Liver (tissue), 9 donors: ENCODE results near the gene CD2. TPM values are rescaled to one million over a fixed set of nuclear protein-coding genes. Genes with fewer than 3 reads are reported as not detected.

Source experiments
- DNase-seq: peaks from one replicate; pipeline ENCODE4 v3.0.0-alpha.2; 2017; ENCODE audit warnings: low spot score
- H3K27ac ChIP-seq, 2 donors: one replicate each; pipeline ENCODE4 v1.7.0; 2013; ENCODE audit warnings: inconsistent platforms in 2 of 2, low read length in 2 of 2, control low read depth in 1 of 2, low read depth in 1 of 2, mild to moderate bottlenecking in 1 of 2
- H3K27me3 ChIP-seq, 4 donors: one replicate each; pipeline versions ENCODE4 v1.6.1 to v1.7.0; 2013; ENCODE audit warnings: low read length in 3 of 4, inconsistent platforms in 1 of 4, mild to moderate bottlenecking in 1 of 4, moderate library complexity in 1 of 4; ENCODE audit not compliant: control insufficient read depth in 4 of 4, insufficient read depth in 4 of 4
- H3K36me3 ChIP-seq, 4 donors: one replicate each; pipeline versions ENCODE4 v1.6.1 to v1.7.0; 2013; ENCODE audit warnings: low read length in 3 of 4, mild to moderate bottlenecking in 3 of 4, low read depth in 1 of 4, moderate library complexity in 1 of 4; ENCODE audit not compliant: control insufficient read depth in 4 of 4, insufficient read depth in 3 of 4
- H3K4me1 ChIP-seq, 4 donors: one replicate each; pipeline versions ENCODE4 v1.6.1 to v1.7.0; 2013; ENCODE audit warnings: low read length in 3 of 4, mild to moderate bottlenecking in 3 of 4, moderate library complexity in 1 of 4; ENCODE audit not compliant: control insufficient read depth in 4 of 4, insufficient read depth in 4 of 4
- H3K4me3 ChIP-seq, 3 donors: one replicate each; pipeline versions ENCODE4 v1.6.1 to v1.7.0; 2013; ENCODE audit warnings: low read length in 3 of 3, control low read depth in 1 of 3, low read depth in 1 of 3, mild to moderate bottlenecking in 1 of 3
- H3K9ac ChIP-seq, 2 donors: one replicate each; pipeline ENCODE4 v1.7.0; 2013; ENCODE audit warnings: low read length in 2 of 2, mild to moderate bottlenecking in 2 of 2, moderate library complexity in 2 of 2, control low read depth in 1 of 2, low read depth in 1 of 2
- H3K9me3 ChIP-seq, 4 donors: one replicate each; pipeline versions ENCODE4 v1.6.1 to v1.7.0; 2013; ENCODE audit warnings: low read length in 3 of 4; ENCODE audit not compliant: control insufficient read depth in 4 of 4
- CTCF ChIP-seq: fragments of 150-350 bp; IDR thresholded peaks from 2 replicates; pipeline ENCODE4 v1.5.1; 2017; ENCODE audit warnings: improper control_type of control experiment, low read depth, low read length; ENCODE audit not compliant: missing input control
- EGR1 ChIP-seq, 2 donors: IDR thresholded peaks; 2 replicates each; pipeline ENCODE4 v1.6.1; 2016 to 2018; ENCODE audit warnings: antibody characterized with exemption in 2 of 2, low read depth in 2 of 2
- FOXA1 ChIP-seq: IDR thresholded peaks from 2 replicates; pipeline ENCODE4 v1.6.1; 2016; ENCODE audit warnings: antibody characterized with exemption
- FOXA2 ChIP-seq: IDR thresholded peaks from 2 replicates; pipeline ENCODE4 v1.6.1; 2016; ENCODE audit warnings: antibody characterized with exemption
- GABPA ChIP-seq, 2 donors: IDR thresholded peaks in 1 of 2; conservative IDR thresholded peaks in 1 of 2; 2 replicates each; pipeline ENCODE4 v1.6.1; 2016; ENCODE audit warnings: antibody characterized with exemption in 2 of 2, mild to moderate bottlenecking in 1 of 2, moderate library complexity in 1 of 2
- HNF4A ChIP-seq, 2 donors: conservative IDR thresholded peaks; 2 replicates each; pipeline ENCODE4 v1.6.1; 2016; ENCODE audit warnings: antibody characterized with exemption in 2 of 2, mild to moderate bottlenecking in 2 of 2
- HNF4G ChIP-seq: IDR thresholded peaks from 2 replicates; pipeline ENCODE4 v1.6.1; 2016; ENCODE audit warnings: antibody characterized with exemption
- JUND ChIP-seq, 2 donors: IDR thresholded peaks; 2 replicates each; pipeline ENCODE4 v1.6.1; 2016; ENCODE audit warnings: antibody characterized with exemption in 2 of 2
- NR2F2 ChIP-seq: IDR thresholded peaks from 2 replicates; pipeline ENCODE4 v1.6.1; 2016; ENCODE audit warnings: antibody characterized with exemption
- RXRA ChIP-seq, 2 donors: IDR thresholded peaks; 2 replicates each; pipeline ENCODE4 v1.6.1; 2017 to 2018; ENCODE audit warnings: antibody characterized with exemption in 2 of 2, mild to moderate bottlenecking in 1 of 2
- SP1 ChIP-seq: IDR thresholded peaks from 2 replicates; pipeline ENCODE4 v1.6.1; 2018; ENCODE audit warnings: antibody characterized with exemption, mild to moderate bottlenecking
- TAF1 ChIP-seq: conservative IDR thresholded peaks from 2 replicates; pipeline ENCODE4 v1.6.1; 2016; ENCODE audit warnings: antibody characterized with exemption, mild to moderate bottlenecking
- WGBS: extraction: QIAGEN DNeasy Blood & Tissue Kit; methylation state at CpG from one replicate; pipeline ENCODE4 v1.1.7; 2013; 5-methylcytosine and 5-hydroxymethylcytosine counted together
- polyA plus RNA-seq, 2 donors: library from polyadenylated mRNA; stranded (reverse) in 1 of 2; unstranded in 1 of 2; fragments of 200-250 nt in 1 of 2; fragments of >200 nt in 1 of 2; fragmentation: Nextera tagmentation in 1 of 2; extraction: Ambion mirVana in 1 of 2; gene quantifications; one replicate each; pipeline versions ENCODE4 v1.2.1 to v1.2.3, GENCODE V29; 2013 to 2015
- total RNA-seq, 2 donors: library from RNA; depleted of rRNA; stranded (reverse); fragments of >200 nt; gene quantifications; one replicate each; pipeline ENCODE4 v1.2.3, GENCODE V29; 2014
- TF ChIP-seq, protein P1 (sequence below): IDR thresholded peaks from 2 replicates; pipeline ENCODE4 v1.6.1; 2016; ENCODE audit warnings: antibody characterized with exemption
- TF ChIP-seq, protein P2 (sequence below): IDR thresholded peaks from 2 replicates; pipeline ENCODE4 v1.6.1; 2016; ENCODE audit warnings: antibody characterized with exemption, mild to moderate bottlenecking
- TF ChIP-seq, protein P3 (sequence below): IDR thresholded peaks from 2 replicates; pipeline ENCODE4 v1.6.1; 2016; ENCODE audit warnings: antibody characterized with exemption
- TF ChIP-seq, protein P4 (sequence below): IDR thresholded peaks from 2 replicates; pipeline ENCODE4 v1.6.1; 2016; ENCODE audit warnings: antibody characterized with exemption
- donor health status: healthy.
- donor health status: healthy.
- donor health status: healthy.
- donor health status: healthy.
- donor health status: healthy.

Gene CD2
- total and polyA plus RNA-seq, 4 donors = 0.28 to 1.5 (median 0.89) TPM

DNA sequence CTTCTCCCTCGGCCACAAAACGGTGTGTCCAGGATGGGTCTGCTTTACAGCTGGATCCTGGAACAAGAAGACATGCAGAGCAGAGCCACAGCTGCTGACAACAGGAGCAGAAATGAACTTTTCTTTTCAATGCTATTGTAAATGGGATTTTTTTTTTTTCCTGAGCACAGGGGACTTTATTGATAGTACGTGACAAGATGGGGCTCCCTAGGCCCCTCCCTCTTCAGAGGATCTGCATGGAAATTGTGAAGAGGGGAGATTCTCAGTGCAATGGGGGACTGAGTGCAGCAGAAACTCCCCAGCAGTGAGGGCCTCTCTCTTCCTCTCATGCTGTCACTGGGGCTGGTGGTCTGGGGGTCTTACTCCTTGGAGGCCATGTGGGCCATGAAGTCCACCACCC is 40.8 kb upstream of the CD2 start:
- no peak for DNase-seq
- H3K4me3 ChIP-seq = no peak overlapping the region
- WGBS = 94% methylated on average over 3 of the region's 3 CpGs
- H3K9ac ChIP-seq = no peak overlapping the region
- H3K36me3 ChIP-seq = no peaks in the 10 kb centered on the region
- H3K9me3 ChIP-seq = no peaks in the 10 kb centered on the region
- no peak for TF ChIP-seq EGR1 (IDR thresholded peaks at IDR 0.05; ENCODE audit: low read depth in 2 of 2)
- no peak for TF ChIP-seq JUND (IDR thresholded peaks at IDR 0.05)
- no peak for TF ChIP-seq HNF4A (conservative IDR thresholded peaks at IDR 0.05)
- H3K27me3 ChIP-seq = no peaks in the 10 kb centered on the region
- H3K27ac ChIP-seq = no peak overlapping the region
- no peaks in the 10 kb centered on the region for H3K4me1 ChIP-seq

GRCh38 chr1:116716391-116716790 is 37.8 kb upstream of the CD2 start:
- 87% methylated on average over 3 of the region's 3 CpGs for WGBS
- H3K27me3 ChIP-seq = no peaks in the 10 kb centered on the region
- H3K9ac ChIP-seq = no peak overlapping the region
- H3K4me3 ChIP-seq = no peak overlapping the region
- TF ChIP-seq, protein P1, sequence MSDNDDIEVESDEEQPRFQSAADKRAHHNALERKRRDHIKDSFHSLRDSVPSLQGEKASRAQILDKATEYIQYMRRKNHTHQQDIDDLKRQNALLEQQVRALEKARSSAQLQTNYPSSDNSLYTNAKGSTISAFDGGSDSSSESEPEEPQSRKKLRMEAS = no peak
- TF ChIP-seq HNF4G = no peak
- TF ChIP-seq, protein P2, sequence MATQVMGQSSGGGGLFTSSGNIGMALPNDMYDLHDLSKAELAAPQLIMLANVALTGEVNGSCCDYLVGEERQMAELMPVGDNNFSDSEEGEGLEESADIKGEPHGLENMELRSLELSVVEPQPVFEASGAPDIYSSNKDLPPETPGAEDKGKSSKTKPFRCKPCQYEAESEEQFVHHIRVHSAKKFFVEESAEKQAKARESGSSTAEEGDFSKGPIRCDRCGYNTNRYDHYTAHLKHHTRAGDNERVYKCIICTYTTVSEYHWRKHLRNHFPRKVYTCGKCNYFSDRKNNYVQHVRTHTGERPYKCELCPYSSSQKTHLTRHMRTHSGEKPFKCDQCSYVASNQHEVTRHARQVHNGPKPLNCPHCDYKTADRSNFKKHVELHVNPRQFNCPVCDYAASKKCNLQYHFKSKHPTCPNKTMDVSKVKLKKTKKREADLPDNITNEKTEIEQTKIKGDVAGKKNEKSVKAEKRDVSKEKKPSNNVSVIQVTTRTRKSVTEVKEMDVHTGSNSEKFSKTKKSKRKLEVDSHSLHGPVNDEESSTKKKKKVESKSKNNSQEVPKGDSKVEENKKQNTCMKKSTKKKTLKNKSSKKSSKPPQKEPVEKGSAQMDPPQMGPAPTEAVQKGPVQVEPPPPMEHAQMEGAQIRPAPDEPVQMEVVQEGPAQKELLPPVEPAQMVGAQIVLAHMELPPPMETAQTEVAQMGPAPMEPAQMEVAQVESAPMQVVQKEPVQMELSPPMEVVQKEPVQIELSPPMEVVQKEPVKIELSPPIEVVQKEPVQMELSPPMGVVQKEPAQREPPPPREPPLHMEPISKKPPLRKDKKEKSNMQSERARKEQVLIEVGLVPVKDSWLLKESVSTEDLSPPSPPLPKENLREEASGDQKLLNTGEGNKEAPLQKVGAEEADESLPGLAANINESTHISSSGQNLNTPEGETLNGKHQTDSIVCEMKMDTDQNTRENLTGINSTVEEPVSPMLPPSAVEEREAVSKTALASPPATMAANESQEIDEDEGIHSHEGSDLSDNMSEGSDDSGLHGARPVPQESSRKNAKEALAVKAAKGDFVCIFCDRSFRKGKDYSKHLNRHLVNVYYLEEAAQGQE = no peak
- no peak for TF ChIP-seq RXRA (IDR thresholded peaks at IDR 0.05)
- no peak for TF ChIP-seq FOXA1
- no peak for TF ChIP-seq GABPA (IDR thresholded peaks at IDR 0.05 in 1 of 2, conservative IDR thresholded peaks at IDR 0.05 in 1 of 2)
- TF ChIP-seq NR2F2 = no peak
- TF ChIP-seq FOXA2 = no peak
- TF ChIP-seq CTCF = no peak
- TF ChIP-seq JUND (IDR thresholded peaks at IDR 0.05) = no peak
- no peak for TF ChIP-seq TAF1
- TF ChIP-seq, protein P3, sequence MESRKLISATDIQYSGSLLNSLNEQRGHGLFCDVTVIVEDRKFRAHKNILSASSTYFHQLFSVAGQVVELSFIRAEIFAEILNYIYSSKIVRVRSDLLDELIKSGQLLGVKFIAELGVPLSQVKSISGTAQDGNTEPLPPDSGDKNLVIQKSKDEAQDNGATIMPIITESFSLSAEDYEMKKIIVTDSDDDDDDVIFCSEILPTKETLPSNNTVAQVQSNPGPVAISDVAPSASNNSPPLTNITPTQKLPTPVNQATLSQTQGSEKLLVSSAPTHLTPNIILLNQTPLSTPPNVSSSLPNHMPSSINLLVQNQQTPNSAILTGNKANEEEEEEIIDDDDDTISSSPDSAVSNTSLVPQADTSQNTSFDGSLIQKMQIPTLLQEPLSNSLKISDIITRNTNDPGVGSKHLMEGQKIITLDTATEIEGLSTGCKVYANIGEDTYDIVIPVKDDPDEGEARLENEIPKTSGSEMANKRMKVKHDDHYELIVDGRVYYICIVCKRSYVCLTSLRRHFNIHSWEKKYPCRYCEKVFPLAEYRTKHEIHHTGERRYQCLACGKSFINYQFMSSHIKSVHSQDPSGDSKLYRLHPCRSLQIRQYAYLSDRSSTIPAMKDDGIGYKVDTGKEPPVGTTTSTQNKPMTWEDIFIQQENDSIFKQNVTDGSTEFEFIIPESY = no peak
- no peak for TF ChIP-seq SP1
- TF ChIP-seq, protein P4, sequence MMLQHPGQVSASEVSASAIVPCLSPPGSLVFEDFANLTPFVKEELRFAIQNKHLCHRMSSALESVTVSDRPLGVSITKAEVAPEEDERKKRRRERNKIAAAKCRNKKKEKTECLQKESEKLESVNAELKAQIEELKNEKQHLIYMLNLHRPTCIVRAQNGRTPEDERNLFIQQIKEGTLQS = no peak
- TF ChIP-seq HNF4A (conservative IDR thresholded peaks at IDR 0.05) = no peak
- no peak for TF ChIP-seq EGR1 (IDR thresholded peaks at IDR 0.05; ENCODE audit: low read depth in 2 of 2)
- no peak overlapping the region for H3K27ac ChIP-seq
- no peak for DNase-seq
- no peaks in the 10 kb centered on the region for H3K9me3 ChIP-seq
- H3K4me1 ChIP-seq = no peaks in the 10 kb centered on the region
- no peaks in the 10 kb centered on the region for H3K36me3 ChIP-seq
